SK-N-SH (cell line): ENCODE measurements around the gene WWTR1. TPM values are rescaled to one million over a fixed set of nuclear protein-coding genes. Genes with fewer than 3 reads are reported as not detected.
A peak's percentile ranks its signal among the peaks of the same experiment; 100 is the strongest.

Experiments
- CTCF ChIA-PET: fragments of 300-600, 350-600 bp; formaldehyde crosslinking; extraction: SDS; loops from one replicate; lab custom pipeline; 2021; lab: Yijun Ruan, JAX
- POLR2A ChIA-PET: fragments of 350-600 bp; sonication (Branson Sonifier 250); formaldehyde crosslinking; extraction: SDS; loops from one replicate; lab custom pipeline; 2020; ENCODE audit warnings: antibody characterized with exemption, inconsistent platforms; lab: Yijun Ruan, JAX
- DNase-seq: peaks from one replicate; pipeline ENCODE4 v3.0.0; 2012
- H2AFZ ChIP-seq: fragments of 200-600 bp; sonication (generic); 2 replicates; pipeline ENCODE4 v1.8.1; 2016; ENCODE audit warnings: antibody characterized with exemption, mild to moderate bottlenecking, low read depth
- H3F3A ChIP-seq: fragments of 200-600 bp; sonication (generic); replicated peaks from 2 replicates; pipeline ENCODE3; 2016; ENCODE audit warnings: antibody characterized with exemption, mild to moderate bottlenecking; ENCODE audit not compliant: insufficient read depth
- H3K27ac ChIP-seq, 2 experiments: fragments of 200-500 bp in 1 of 2; fragments of 200-600 bp in 1 of 2; sonication (Bioruptor generic) in 1 of 2; sonication (generic), shearing (Covaris generic) in 1 of 2; 2 replicates each; pipeline versions ENCODE4 v1.5.1 to v1.6.1; 2014 to 2016; ENCODE audit warnings: low read depth in 2 of 2, inconsistent platforms in 1 of 2, low read length in 1 of 2, mild to moderate bottlenecking in 1 of 2, mixed read lengths in 1 of 2
- H3K27me3 ChIP-seq: fragments of 200-600 bp; sonication (generic), shearing (Covaris generic); 2 replicates; pipeline ENCODE4 v1.6.1; 2016; ENCODE audit warnings: mixed run types; ENCODE audit not compliant: insufficient read depth
- H3K36me3 ChIP-seq, 2 experiments: fragments of 200-500 bp in 1 of 2; fragments of 200-600 bp in 1 of 2; sonication (Bioruptor generic) in 1 of 2; sonication (generic) in 1 of 2; replicated peaks in 1 of 2; 2 replicates each; pipeline versions ENCODE3 to v1.5.1; 2014 to 2016; ENCODE audit warnings: low read length in 1 of 2, mild to moderate bottlenecking in 1 of 2; ENCODE audit not compliant: insufficient read depth in 2 of 2, control insufficient read depth in 1 of 2
- H3K4me1 ChIP-seq, 2 experiments: fragments of 200-500 bp in 1 of 2; fragments of 200-600 bp in 1 of 2; sonication (Bioruptor generic) in 1 of 2; sonication (generic), shearing (Covaris generic) in 1 of 2; 2 replicates each; pipeline versions ENCODE4 v1.5.1 to v1.6.1; 2014 to 2016; ENCODE audit warnings: low read depth in 1 of 2, low read length in 1 of 2, mixed run types in 1 of 2; ENCODE audit not compliant: insufficient read depth in 2 of 2, control insufficient read depth in 1 of 2
- H3K4me2 ChIP-seq: fragments of 200-600 bp; sonication (generic), shearing (Covaris generic); 2 replicates; pipeline ENCODE4 v1.6.1; 2017; ENCODE audit warnings: mixed run types
- H3K4me3 ChIP-seq, 2 experiments: fragments of 200-500 bp in 1 of 2; fragments of 200-600 bp in 1 of 2; sonication (Bioruptor generic) in 1 of 2; sonication (generic), shearing (Covaris generic) in 1 of 2; 2 replicates each; pipeline versions ENCODE4 v1.5.1 to v1.8.1; 2014 to 2016; ENCODE audit warnings: low read depth in 2 of 2, inconsistent platforms in 1 of 2, low read length in 1 of 2, mild to moderate bottlenecking in 1 of 2, mixed read lengths in 1 of 2, moderate library complexity in 1 of 2
- H3K79me2 ChIP-seq: fragments of 200-600 bp; sonication (generic); 2 replicates; pipeline ENCODE4 v1.8.1; 2017; ENCODE audit warnings: mild to moderate bottlenecking; ENCODE audit not compliant: insufficient read depth
- H3K9ac ChIP-seq: fragments of 200-600 bp; sonication (generic); 2 replicates; pipeline ENCODE4 v1.6.1; 2017; ENCODE audit warnings: mixed run types
- H3K9me2 ChIP-seq: fragments of 200-600 bp; sonication (generic); 2 replicates; pipeline ENCODE4 v1.6.1; 2017; ENCODE audit warnings: mixed run types
- H3K9me3 ChIP-seq: fragments of 200-600 bp; sonication (generic); 2 replicates; pipeline ENCODE4 v1.6.1; 2017; ENCODE audit warnings: mixed run types, mild to moderate bottlenecking, moderate library complexity
- H4K20me1 ChIP-seq: fragments of 200-600 bp; sonication (generic); 2 replicates; pipeline ENCODE4 v1.6.1; 2017; ENCODE audit warnings: mild to moderate bottlenecking, mixed run types; ENCODE audit not compliant: insufficient read depth
- ELF1 ChIP-seq: IDR thresholded peaks from 2 replicates; pipeline ENCODE4 v1.4.0; 2012
- EP300 ChIP-seq, 2 experiments: IDR thresholded peaks; 2 replicates each; pipeline versions ENCODE4 v1.4.0 to v1.6.1; 2012; ENCODE audit warnings: borderline replicate concordance in 1 of 2, low read depth in 1 of 2, low read length in 1 of 2
- FOXJ3 ChIP-seq: sonication (generic); formaldehyde crosslinking; IDR thresholded peaks from 2 replicates; pipeline ENCODE4 v1.5.1; 2020; ENCODE audit warnings: mild to moderate bottlenecking, missing genetic modification reagents
- GABPA ChIP-seq: IDR thresholded peaks from 2 replicates; pipeline ENCODE4 v1.4.0; 2012; ENCODE audit warnings: low read depth, mild to moderate bottlenecking
- JUND ChIP-seq: IDR thresholded peaks from 2 replicates; pipeline ENCODE4 v1.4.0; 2012
- MEF2A ChIP-seq: IDR thresholded peaks from 2 replicates; pipeline ENCODE4 v1.4.0; 2012; ENCODE audit warnings: low read depth, borderline replicate concordance
- NFIC ChIP-seq: IDR thresholded peaks from 2 replicates; pipeline ENCODE4 v1.4.0; 2012; ENCODE audit warnings: borderline replicate concordance
- NRF1 ChIP-seq: IDR thresholded peaks from 2 replicates; pipeline ENCODE4 v1.6.1; 2012; ENCODE audit warnings: low read depth, mild to moderate bottlenecking, low read length
- POLR2AphosphoS5 ChIP-seq: IDR thresholded peaks from 2 replicates; pipeline ENCODE4 v1.6.1; 2012; ENCODE audit warnings: low read depth, low read length
- RAD21 ChIP-seq: IDR thresholded peaks from 2 replicates; pipeline ENCODE4 v1.6.1; 2012; ENCODE audit warnings: mild to moderate bottlenecking, low read length
- RFX5 ChIP-seq: IDR thresholded peaks from 2 replicates; pipeline ENCODE4 v1.6.1; 2012; ENCODE audit warnings: mild to moderate bottlenecking, improper control_type of control experiment, low read length
- RXRA ChIP-seq: IDR thresholded peaks from 2 replicates; pipeline ENCODE4 v1.4.0; 2012; ENCODE audit warnings: low read depth, mild to moderate bottlenecking, borderline replicate concordance
- TAF1 ChIP-seq: IDR thresholded peaks from 2 replicates; pipeline ENCODE4 v1.6.1; 2012; ENCODE audit warnings: low read depth, mild to moderate bottlenecking, low read length, moderate library complexity, borderline replicate concordance
- YY1 ChIP-seq: IDR thresholded peaks from 2 replicates; pipeline ENCODE4 v1.4.0; 2012; ENCODE audit warnings: low read depth, mild to moderate bottlenecking
- ZBTB33 ChIP-seq: IDR thresholded peaks from 2 replicates; pipeline ENCODE4 v1.4.0; 2012; ENCODE audit warnings: low read depth, borderline replicate concordance
- WGBS: methylation state at CpG from one replicate; pipeline ENCODE4 v1.1.6; 2017; ENCODE audit warnings: low lambda C conversion rate; 5-methylcytosine and 5-hydroxymethylcytosine counted together
- polyA plus RNA-seq, 3 experiments: library from polyadenylated mRNA; depleted of rRNA; stranded (reverse); fragments of >200 nt; gene quantifications; 2 replicates each; pipeline ENCODE4 v1.2.3, GENCODE V29; 2012
- TF ChIP-seq, protein P1 (sequence below): IDR thresholded peaks from 2 replicates; pipeline ENCODE4 v1.4.0; 2012; ENCODE audit warnings: low read depth
- TF ChIP-seq, protein P2 (sequence below): IDR thresholded peaks from 2 replicates; pipeline ENCODE4 v1.6.1; 2012; ENCODE audit warnings: mild to moderate bottlenecking, low read depth, low read length, moderate library complexity
- TF ChIP-seq, protein P3 (sequence below): fragments of 150-350 bp; IDR thresholded peaks from 2 replicates; pipeline ENCODE4 v1.6.1; 2017; ENCODE audit warnings: antibody characterized with exemption, low read length, low read depth, borderline replicate concordance
- TF ChIP-seq, protein P4 (sequence below): IDR thresholded peaks from 2 replicates; pipeline ENCODE4; 2012

The WWTR1 gene
- polyA plus RNA-seq, 1 of the 3 experiments (the other 2 are of a cell fraction), result 60.6 TPM

DNA sequence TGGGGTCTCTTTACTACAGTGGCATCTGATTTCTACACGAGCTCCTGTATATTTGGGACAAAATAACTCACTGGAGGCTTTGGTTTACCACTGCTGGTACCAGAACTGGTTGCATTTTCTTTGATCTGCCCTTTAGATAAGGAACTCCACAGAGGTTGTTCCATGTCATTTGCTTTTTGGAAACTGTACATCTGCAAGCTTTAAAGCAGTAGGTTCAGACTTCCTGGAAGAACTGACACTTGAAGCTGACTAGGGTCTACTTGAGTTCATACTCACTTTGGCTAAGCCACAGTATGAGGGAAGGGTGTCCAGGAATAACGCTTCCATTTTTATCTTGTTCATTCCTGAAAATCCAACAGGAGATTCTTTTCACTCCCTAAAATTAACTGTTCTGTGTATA, 86.4 kb downstream of the WWTR1 start:
- no peaks in the 10 kb centered on the region for H3K27me3 ChIP-seq
- peaks cover 42% of the 10 kb centered on the region for H3F3A ChIP-seq
- H3K9ac ChIP-seq, result no peak overlapping the region
- H2AFZ ChIP-seq, result no peak overlapping the region
- H3K79me2 ChIP-seq, result peaks cover 63% of the 10 kb centered on the region
- TF ChIP-seq MEF2A (no peak), YY1 (no peak), FOXJ3 (CRISPR knock-in tag) (no peak), POLR2AphosphoS5 (no peak), NFIC (no peak), ELF1 (no peak), GABPA (no peak), RXRA (no peak), JUND (no peak), RFX5 (no peak), RAD21 (no peak), EP300 (IDR thresholded peaks at IDR 0.05; ENCODE audit: borderline replicate concordance in 1 of 2, low read depth in 1 of 2, low read length in 1 of 2) (no peak), ZBTB33 (no peak), TAF1 (no peak), NRF1 (no peak)
- TF ChIP-seq, protein P1, sequence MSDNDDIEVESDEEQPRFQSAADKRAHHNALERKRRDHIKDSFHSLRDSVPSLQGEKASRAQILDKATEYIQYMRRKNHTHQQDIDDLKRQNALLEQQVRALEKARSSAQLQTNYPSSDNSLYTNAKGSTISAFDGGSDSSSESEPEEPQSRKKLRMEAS, result no peak
- TF ChIP-seq, protein P2, sequence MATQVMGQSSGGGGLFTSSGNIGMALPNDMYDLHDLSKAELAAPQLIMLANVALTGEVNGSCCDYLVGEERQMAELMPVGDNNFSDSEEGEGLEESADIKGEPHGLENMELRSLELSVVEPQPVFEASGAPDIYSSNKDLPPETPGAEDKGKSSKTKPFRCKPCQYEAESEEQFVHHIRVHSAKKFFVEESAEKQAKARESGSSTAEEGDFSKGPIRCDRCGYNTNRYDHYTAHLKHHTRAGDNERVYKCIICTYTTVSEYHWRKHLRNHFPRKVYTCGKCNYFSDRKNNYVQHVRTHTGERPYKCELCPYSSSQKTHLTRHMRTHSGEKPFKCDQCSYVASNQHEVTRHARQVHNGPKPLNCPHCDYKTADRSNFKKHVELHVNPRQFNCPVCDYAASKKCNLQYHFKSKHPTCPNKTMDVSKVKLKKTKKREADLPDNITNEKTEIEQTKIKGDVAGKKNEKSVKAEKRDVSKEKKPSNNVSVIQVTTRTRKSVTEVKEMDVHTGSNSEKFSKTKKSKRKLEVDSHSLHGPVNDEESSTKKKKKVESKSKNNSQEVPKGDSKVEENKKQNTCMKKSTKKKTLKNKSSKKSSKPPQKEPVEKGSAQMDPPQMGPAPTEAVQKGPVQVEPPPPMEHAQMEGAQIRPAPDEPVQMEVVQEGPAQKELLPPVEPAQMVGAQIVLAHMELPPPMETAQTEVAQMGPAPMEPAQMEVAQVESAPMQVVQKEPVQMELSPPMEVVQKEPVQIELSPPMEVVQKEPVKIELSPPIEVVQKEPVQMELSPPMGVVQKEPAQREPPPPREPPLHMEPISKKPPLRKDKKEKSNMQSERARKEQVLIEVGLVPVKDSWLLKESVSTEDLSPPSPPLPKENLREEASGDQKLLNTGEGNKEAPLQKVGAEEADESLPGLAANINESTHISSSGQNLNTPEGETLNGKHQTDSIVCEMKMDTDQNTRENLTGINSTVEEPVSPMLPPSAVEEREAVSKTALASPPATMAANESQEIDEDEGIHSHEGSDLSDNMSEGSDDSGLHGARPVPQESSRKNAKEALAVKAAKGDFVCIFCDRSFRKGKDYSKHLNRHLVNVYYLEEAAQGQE, result no peak
- TF ChIP-seq, protein P3, sequence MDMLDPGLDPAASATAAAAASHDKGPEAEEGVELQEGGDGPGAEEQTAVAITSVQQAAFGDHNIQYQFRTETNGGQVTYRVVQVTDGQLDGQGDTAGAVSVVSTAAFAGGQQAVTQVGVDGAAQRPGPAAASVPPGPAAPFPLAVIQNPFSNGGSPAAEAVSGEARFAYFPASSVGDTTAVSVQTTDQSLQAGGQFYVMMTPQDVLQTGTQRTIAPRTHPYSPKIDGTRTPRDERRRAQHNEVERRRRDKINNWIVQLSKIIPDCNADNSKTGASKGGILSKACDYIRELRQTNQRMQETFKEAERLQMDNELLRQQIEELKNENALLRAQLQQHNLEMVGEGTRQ, result no peak
- TF ChIP-seq, protein P4, sequence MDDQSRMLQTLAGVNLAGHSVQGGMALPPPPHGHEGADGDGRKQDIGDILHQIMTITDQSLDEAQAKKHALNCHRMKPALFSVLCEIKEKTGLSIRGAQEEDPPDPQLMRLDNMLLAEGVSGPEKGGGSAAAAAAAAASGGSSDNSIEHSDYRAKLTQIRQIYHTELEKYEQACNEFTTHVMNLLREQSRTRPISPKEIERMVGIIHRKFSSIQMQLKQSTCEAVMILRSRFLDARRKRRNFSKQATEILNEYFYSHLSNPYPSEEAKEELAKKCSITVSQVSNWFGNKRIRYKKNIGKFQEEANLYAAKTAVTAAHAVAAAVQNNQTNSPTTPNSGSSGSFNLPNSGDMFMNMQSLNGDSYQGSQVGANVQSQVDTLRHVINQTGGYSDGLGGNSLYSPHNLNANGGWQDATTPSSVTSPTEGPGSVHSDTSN, result no peak
- ChIA-PET POLR2A (no interaction called here), CTCF (interaction anchor here (1.2 to 3.2 kb wide), 2 partner anchors 16 to 146 kb away, joined by 3 to 11 read pairs; no protein-coding TSS in a partner anchor)
- H3K4me2 ChIP-seq, result 0 out of 2 replicates have a peak overlapping the region, but pooled peaks have one; percentile 43
- no peak for DNase-seq
- no peaks in the 10 kb centered on the region for H4K20me1 ChIP-seq
- peaks cover 11 to 62% of the 10 kb centered on the region in 2 experiments for H3K4me1 ChIP-seq
- WGBS, result 68% methylated on average over 2 of the region's 2 CpGs
- no peak overlapping the region for H3K4me3 ChIP-seq
- H3K36me3 ChIP-seq, result peaks cover 6 to 28% of the 10 kb centered on the region in 2 experiments
- H3K9me3 ChIP-seq, result no peaks in the 10 kb centered on the region
- no peaks in the 10 kb centered on the region for H3K9me2 ChIP-seq
- peak overlapping the region; percentile 22 to 100; a peak in 2 of 4 replicates for H3K27ac ChIP-seq
